ENCODE measurements around the gene ZNF579. TPM values are rescaled to one million over a fixed set of nuclear protein-coding genes. Genes with fewer than 3 reads are reported as not detected.
A peak's percentile ranks its signal among the peaks of the same experiment; 100 is the strongest.

ZNF579 gene
- total and polyA plus RNA-seq, 8 donors: 3.1 to 13.0 (median 9.9) TPM

DNA sequence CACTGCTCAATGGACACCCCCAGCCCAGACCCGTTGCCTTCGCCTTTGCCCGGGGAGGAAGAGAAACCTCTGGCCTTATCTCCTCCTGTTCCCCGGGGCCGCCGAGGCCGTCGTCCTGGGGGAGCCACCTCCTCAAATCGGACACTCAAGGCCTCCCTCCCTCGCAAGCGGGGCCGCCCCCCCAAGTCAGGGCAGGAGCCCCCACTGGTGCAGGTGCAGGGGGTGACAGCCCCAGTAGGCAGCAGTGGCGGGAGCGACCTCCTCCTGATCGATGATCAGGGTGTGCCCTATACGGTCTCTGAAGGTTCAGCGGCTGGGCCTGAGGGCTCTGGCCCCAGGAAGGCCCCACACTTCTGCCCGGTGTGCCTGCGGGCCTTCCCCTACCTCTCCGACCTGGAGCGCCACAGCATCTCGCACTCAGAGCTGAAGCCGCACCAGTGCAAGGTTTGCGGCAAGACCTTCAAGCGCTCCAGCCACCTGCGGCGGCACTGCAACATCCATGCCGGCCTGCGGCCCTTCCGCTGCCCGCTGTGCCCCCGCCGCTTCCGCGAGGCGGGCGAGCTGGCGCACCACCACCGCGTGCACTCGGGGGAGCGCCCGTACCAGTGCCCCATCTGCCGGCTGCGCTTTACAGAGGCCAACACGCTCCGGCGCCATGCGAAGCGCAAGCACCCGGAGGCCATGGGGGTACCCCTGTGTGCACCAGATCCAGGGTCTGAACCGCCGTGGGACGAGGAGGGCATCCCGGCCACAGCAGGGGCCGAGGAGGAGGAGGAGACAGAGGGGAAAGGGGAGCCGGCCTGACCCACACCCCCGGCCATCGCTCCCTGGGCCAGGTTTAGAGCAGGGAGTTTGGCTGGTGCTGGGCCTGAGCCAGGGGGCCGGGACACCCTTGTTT lies 21.7 kb upstream of the ZNF579 start:
- H3K36me3 ChIP-seq: peaks cover 3 to 24% (median 18%) of the 10 kb centered on the region in 4 donors
- H3K9me3 ChIP-seq: no peaks in the 10 kb centered on the region
- peak overlapping the region in 1 of 4 donors; percentile 81 for H3K4me3 ChIP-seq
- intact Hi-C loops (cut with DNase I; ENCODE audit: low total_unique reads): no loop called here
- H3K4me1 ChIP-seq: peaks cover 27 to 72% (median 61%) of the 10 kb centered on the region in 4 donors
- no peaks in the 10 kb centered on the region for H3K27me3 ChIP-seq
- DNase-seq: no peak
- H3K27ac ChIP-seq: peak overlapping the region in 2 of 5 donors; percentile 98 to 99
- 89 to 94% (median 92%) methylated on average over 11 to 60 of the region's 60 CpGs for WGBS, 5 donors
- TF ChIP-seq, protein P1, sequence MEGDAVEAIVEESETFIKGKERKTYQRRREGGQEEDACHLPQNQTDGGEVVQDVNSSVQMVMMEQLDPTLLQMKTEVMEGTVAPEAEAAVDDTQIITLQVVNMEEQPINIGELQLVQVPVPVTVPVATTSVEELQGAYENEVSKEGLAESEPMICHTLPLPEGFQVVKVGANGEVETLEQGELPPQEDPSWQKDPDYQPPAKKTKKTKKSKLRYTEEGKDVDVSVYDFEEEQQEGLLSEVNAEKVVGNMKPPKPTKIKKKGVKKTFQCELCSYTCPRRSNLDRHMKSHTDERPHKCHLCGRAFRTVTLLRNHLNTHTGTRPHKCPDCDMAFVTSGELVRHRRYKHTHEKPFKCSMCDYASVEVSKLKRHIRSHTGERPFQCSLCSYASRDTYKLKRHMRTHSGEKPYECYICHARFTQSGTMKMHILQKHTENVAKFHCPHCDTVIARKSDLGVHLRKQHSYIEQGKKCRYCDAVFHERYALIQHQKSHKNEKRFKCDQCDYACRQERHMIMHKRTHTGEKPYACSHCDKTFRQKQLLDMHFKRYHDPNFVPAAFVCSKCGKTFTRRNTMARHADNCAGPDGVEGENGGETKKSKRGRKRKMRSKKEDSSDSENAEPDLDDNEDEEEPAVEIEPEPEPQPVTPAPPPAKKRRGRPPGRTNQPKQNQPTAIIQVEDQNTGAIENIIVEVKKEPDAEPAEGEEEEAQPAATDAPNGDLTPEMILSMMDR (IDR thresholded peaks at IDR 0.05): no peak
- TF ChIP-seq EP300 (IDR thresholded peaks at IDR 0.05) (no peak), POLR2A (IDR thresholded peaks at IDR 0.05) (no peak), POLR2AphosphoS5 (IDR thresholded peaks at IDR 0.05) (no peak)

DNA sequence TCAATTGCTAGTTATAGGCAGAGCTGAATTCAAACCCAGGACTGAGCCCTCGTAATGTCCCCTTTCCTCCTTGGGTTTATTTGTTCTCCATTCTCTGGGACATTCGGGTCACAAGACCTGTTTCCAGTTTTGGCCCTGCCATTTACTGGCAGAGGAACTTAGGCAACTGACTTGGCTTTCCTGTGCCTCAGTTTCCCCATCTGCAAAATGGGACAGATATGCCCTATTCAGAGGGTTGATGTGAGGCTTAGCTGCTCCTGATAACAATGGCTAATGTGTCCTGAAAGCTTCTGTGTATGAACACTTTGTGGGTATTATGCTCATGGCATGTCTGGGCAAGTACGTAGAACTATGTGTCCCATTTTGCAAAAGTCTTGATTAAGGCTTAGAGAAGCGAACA lies 20.4 kb upstream of the ZNF579 start:
- peak in 1 of 2 donors; percentile 38 for DNase-seq
- TF ChIP-seq, protein P1 (IDR thresholded peaks at IDR 0.05): no peak
- no peak for TF ChIP-seq POLR2AphosphoS5 (IDR thresholded peaks at IDR 0.05)
- TF ChIP-seq EP300 (IDR thresholded peaks at IDR 0.05): no peak
- TF ChIP-seq POLR2A (IDR thresholded peaks at IDR 0.05): no peak
- Histone ChIP-seq H3K4me3 (peak overlapping the region; percentile 76 to 91 (median 81)), H3K4me1 (peaks cover 19 to 59% (median 50%) of the 10 kb centered on the region in 4 donors), H3K27me3 (no peaks in the 10 kb centered on the region), H3K36me3 (peaks cover 13 to 32% (median 28%) of the 10 kb centered on the region in 4 donors), H3K27ac (peak overlapping the region; percentile 90 to 100 (median 99)), H3K9me3 (no peaks in the 10 kb centered on the region)
- WGBS, 5 donors: 55 to 66% (median 63%) methylated on average over 4 of the region's 4 CpGs
- intact Hi-C loops (cut with DNase I; ENCODE audit: low total_unique reads): no loop called here

DNA sequence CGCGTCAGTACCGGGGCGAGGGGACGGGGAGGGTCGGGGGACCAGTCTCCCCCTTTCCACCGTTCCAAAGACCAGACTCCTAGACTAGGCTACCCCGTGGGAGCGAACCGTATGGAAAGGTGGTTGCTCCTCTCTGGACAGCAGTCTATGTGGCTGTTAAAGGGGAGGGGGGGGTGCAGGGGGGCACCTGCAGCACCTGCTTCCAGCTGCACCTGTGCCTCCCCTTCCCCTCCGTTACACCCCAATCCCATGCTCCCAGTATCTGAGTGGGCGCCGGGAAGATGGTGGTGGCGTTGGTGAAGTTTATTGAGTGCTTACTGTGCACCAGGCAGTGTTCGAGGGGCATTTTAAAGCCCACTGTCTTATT lies 20.0 kb upstream of the ZNF579 start:
- peak overlapping the region; percentile 90 to 100 (median 99) for H3K27ac ChIP-seq
- DNase-seq: no peak
- no peak for TF ChIP-seq EP300 (IDR thresholded peaks at IDR 0.05)
- no peak for TF ChIP-seq POLR2A (IDR thresholded peaks at IDR 0.05)
- no peak for TF ChIP-seq POLR2AphosphoS5 (IDR thresholded peaks at IDR 0.05)
- TF ChIP-seq, protein P1 (IDR thresholded peaks at IDR 0.05): no peak
- peaks cover 18 to 36% (median 33%) of the 10 kb centered on the region in 4 donors for H3K36me3 ChIP-seq
- intact Hi-C loops (cut with DNase I; ENCODE audit: low total_unique reads): no loop called here
- no peaks in the 10 kb centered on the region for H3K9me3 ChIP-seq
- WGBS, 5 donors: 3 to 7% (median 4%) methylated on average over 5 to 15 of the region's 15 CpGs
- H3K4me3 ChIP-seq: peak overlapping the region; percentile 76 to 91 (median 81)
- H3K27me3 ChIP-seq: no peaks in the 10 kb centered on the region
- H3K4me1 ChIP-seq: peaks cover 19 to 57% (median 48%) of the 10 kb centered on the region in 4 donors

DNA sequence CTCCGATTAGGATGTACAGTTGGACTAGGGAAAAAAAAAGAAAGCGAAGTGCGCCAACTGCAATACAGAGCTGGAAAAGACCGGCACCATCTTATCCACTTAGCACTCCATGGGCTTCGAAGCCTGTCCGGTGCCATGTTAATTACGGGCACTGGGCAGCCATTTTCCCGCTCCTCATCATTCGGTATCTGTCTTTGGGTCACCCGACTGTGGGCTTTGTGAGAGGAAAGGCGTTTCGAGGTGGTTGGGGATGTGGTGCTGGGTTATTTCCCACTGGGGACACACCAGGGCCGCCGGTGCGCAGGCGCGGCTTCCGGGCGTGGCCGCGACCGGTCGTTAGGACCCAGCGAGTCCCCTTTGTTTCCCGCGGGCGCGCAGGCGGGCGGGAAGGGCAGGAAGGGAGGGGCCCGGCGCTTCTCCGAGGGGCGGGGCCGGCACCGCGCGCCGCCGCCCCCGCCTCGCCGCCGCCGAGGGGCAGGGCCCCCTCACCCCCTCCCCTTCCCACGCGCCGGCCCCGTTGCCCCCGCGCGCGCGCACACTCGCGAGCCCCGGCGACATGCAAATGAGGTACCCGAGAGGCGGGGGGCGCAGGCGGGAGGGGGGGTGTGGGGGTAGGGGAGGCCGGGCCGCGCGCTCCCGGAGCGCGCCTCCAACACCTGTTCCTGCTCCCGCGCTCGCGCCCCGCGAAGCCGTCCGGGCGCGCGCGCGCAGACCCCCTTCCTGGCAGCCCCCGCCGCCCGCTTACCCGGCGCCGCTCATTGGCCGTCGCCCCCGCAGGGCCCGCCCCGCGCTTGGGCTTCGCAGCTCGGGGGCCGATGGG lies 19.4 kb upstream of the ZNF579 start, which contains the start of gene ZNF524:
Gene ZNF524, plus strand, starts transcription at position 447 of the 820 bp plus-strand sequence. CDS start 1,825 bp downstream, outside the sequence.
- TF ChIP-seq POLR2A (IDR thresholded peaks at IDR 0.05): no peak
- TF ChIP-seq, protein P1 (IDR thresholded peaks at IDR 0.05): no peak
- TF ChIP-seq EP300 (IDR thresholded peaks at IDR 0.05): no peak
- peak in 1 of 3 donors; percentile 16 for TF ChIP-seq POLR2AphosphoS5 (IDR thresholded peaks at IDR 0.05)
- H3K4me1 ChIP-seq: peaks cover 19 to 56% (median 47%) of the 10 kb centered on the region in 4 donors
- H3K36me3 ChIP-seq: peaks cover 22 to 42% (median 38%) of the 10 kb centered on the region in 4 donors
- H3K9me3 ChIP-seq: no peaks in the 10 kb centered on the region
- DNase-seq: peak; percentile 82 to 96
- H3K4me3 ChIP-seq: peak within 1 kb of the TSS; percentile 76 to 91 (median 81)
- H3K27me3 ChIP-seq: no peaks in the 10 kb centered on the region
- H3K27ac ChIP-seq: peak within 1 kb of the TSS; percentile 90 to 100 (median 99)
- WGBS, 5 donors: 0 to 1% (median 0%) methylated on average over 37 to 97 of the region's 97 CpGs
- intact Hi-C loops (cut with DNase I; ENCODE audit: low total_unique reads): no loop called here

Measured in stomach (tissue), 9 donors.